ENCODE results near the gene DRG2.

The DRG2 gene

GRCh38 chr17:18132711-18133110 lies 45.0 kb downstream of the DRG2 start:
- Histone ChIP-seq H3K4me3 (ENCODE audit: low read depth, low read length) (no peak overlapping the region), H3K27ac (ENCODE audit: low read depth, low read length) (no peak overlapping the region), H3K36me3 (ENCODE audit: control insufficient read depth, insufficient read depth, low read length) (no peaks in the 10 kb centered on the region), H3K27me3 (ENCODE audit: control insufficient read depth, insufficient read depth, low read length) (0 out of 2 replicates have a peak, but pooled peaks cover 8% of the 10 kb centered on the region), H3K9ac (ENCODE audit: low read length) (no peak overlapping the region), H3K4me1 (ENCODE audit: control insufficient read depth, insufficient read depth, low read length) (no peaks in the 10 kb centered on the region), H3K9me3 (ENCODE audit: control insufficient read depth, insufficient read depth, low read depth, low read length) (no peaks in the 10 kb centered on the region)

- no peaks in the 10 kb centered on the region for H3K27me3 ChIP-seq (ENCODE audit: control insufficient read depth, insufficient read depth, low read length)
- no peak overlapping the region for H3K9ac ChIP-seq (ENCODE audit: low read length)
- H3K27ac ChIP-seq (ENCODE audit: low read depth, low read length): no peak overlapping the region
- no peaks in the 10 kb centered on the region for H3K4me1 ChIP-seq (ENCODE audit: control insufficient read depth, insufficient read depth, low read length)
- H3K36me3 ChIP-seq (ENCODE audit: control insufficient read depth, insufficient read depth, low read length): no peaks in the 10 kb centered on the region
- no peak overlapping the region for H3K4me3 ChIP-seq (ENCODE audit: low read depth, low read length)
- H3K9me3 ChIP-seq (ENCODE audit: control insufficient read depth, insufficient read depth, low read depth, low read length): no peaks in the 10 kb centered on the region
These were observed 48.6 kb downstream of the DRG2 start for GRCh38 chr17:18136357-18136756.

GRCh38 chr17:18138065-18138749 lies 50.5 kb downstream of the DRG2 start:
- H3K9me3 ChIP-seq (ENCODE audit: control insufficient read depth, insufficient read depth, low read depth, low read length): no peaks in the 10 kb centered on the region
- H3K9ac ChIP-seq (ENCODE audit: low read length): no peak overlapping the region
- no peaks in the 10 kb centered on the region for H3K36me3 ChIP-seq (ENCODE audit: control insufficient read depth, insufficient read depth, low read length)
- no peak overlapping the region for H3K27ac ChIP-seq (ENCODE audit: low read depth, low read length)
- H3K27me3 ChIP-seq (ENCODE audit: control insufficient read depth, insufficient read depth, low read length): no peaks in the 10 kb centered on the region
- no peak overlapping the region for H3K4me3 ChIP-seq (ENCODE audit: low read depth, low read length)
- H3K4me1 ChIP-seq (ENCODE audit: control insufficient read depth, insufficient read depth, low read length): peaks cover 5% of the 10 kb centered on the region

- H3K4me3 ChIP-seq (ENCODE audit: low read depth, low read length): no peak overlapping the region
- no peaks in the 10 kb centered on the region for H3K9me3 ChIP-seq (ENCODE audit: control insufficient read depth, insufficient read depth, low read depth, low read length)
- H3K9ac ChIP-seq (ENCODE audit: low read length): no peak overlapping the region
These were observed 51.3 kb downstream of the DRG2 start for GRCh38 chr17:18139092-18139491.

GRCh38 chr17:18139498-18139897 lies 51.8 kb downstream of the DRG2 start:
- Histone ChIP-seq H3K27ac (ENCODE audit: low read depth, low read length) (no peak overlapping the region), H3K4me3 (ENCODE audit: low read depth, low read length) (no peak overlapping the region), H3K4me1 (ENCODE audit: control insufficient read depth, insufficient read depth, low read length) (peaks cover 12% of the 10 kb centered on the region), H3K9ac (ENCODE audit: low read length) (no peak overlapping the region), H3K9me3 (ENCODE audit: control insufficient read depth, insufficient read depth, low read depth, low read length) (no peaks in the 10 kb centered on the region), H3K36me3 (ENCODE audit: control insufficient read depth, insufficient read depth, low read length) (no peaks in the 10 kb centered on the region), H3K27me3 (ENCODE audit: control insufficient read depth, insufficient read depth, low read length) (no peaks in the 10 kb centered on the region)

More at GRCh38 chr17:18139092-18139491, 51.3 kb downstream of the DRG2 start:
- Histone ChIP-seq H3K27ac (ENCODE audit: low read depth, low read length) (no peak overlapping the region), H3K27me3 (ENCODE audit: control insufficient read depth, insufficient read depth, low read length) (no peaks in the 10 kb centered on the region), H3K4me1 (ENCODE audit: control insufficient read depth, insufficient read depth, low read length) (peaks cover 12% of the 10 kb centered on the region), H3K36me3 (ENCODE audit: control insufficient read depth, insufficient read depth, low read length) (no peaks in the 10 kb centered on the region)

GRCh38 chr17:18139949-18140348 lies 52.2 kb downstream of the DRG2 start:
- Histone ChIP-seq H3K9me3 (ENCODE audit: control insufficient read depth, insufficient read depth, low read depth, low read length) (no peaks in the 10 kb centered on the region), H3K36me3 (ENCODE audit: control insufficient read depth, insufficient read depth, low read length) (no peaks in the 10 kb centered on the region), H3K9ac (ENCODE audit: low read length) (no peak overlapping the region), H3K27me3 (ENCODE audit: control insufficient read depth, insufficient read depth, low read length) (no peaks in the 10 kb centered on the region), H3K27ac (ENCODE audit: low read depth, low read length) (no peak overlapping the region), H3K4me3 (ENCODE audit: low read depth, low read length) (no peak overlapping the region), H3K4me1 (ENCODE audit: control insufficient read depth, insufficient read depth, low read length) (peaks cover 12% of the 10 kb centered on the region)

- H3K27me3 ChIP-seq (ENCODE audit: control insufficient read depth, insufficient read depth, low read length): no peaks in the 10 kb centered on the region
- no peak overlapping the region for H3K27ac ChIP-seq (ENCODE audit: low read depth, low read length)
- H3K9me3 ChIP-seq (ENCODE audit: control insufficient read depth, insufficient read depth, low read depth, low read length): no peaks in the 10 kb centered on the region
These were observed 52.9 kb downstream of the DRG2 start for GRCh38 chr17:18140648-18141047.

GRCh38 chr17:18141210-18141803 lies 53.6 kb downstream of the DRG2 start:
- Histone ChIP-seq H3K27ac (ENCODE audit: low read depth, low read length) (no peak overlapping the region), H3K4me1 (ENCODE audit: control insufficient read depth, insufficient read depth, low read length) (peaks cover 12% of the 10 kb centered on the region), H3K4me3 (ENCODE audit: low read depth, low read length) (no peak overlapping the region), H3K9ac (ENCODE audit: low read length) (no peak overlapping the region), H3K9me3 (ENCODE audit: control insufficient read depth, insufficient read depth, low read depth, low read length) (no peaks in the 10 kb centered on the region), H3K36me3 (ENCODE audit: control insufficient read depth, insufficient read depth, low read length) (no peaks in the 10 kb centered on the region), H3K27me3 (ENCODE audit: control insufficient read depth, insufficient read depth, low read length) (no peaks in the 10 kb centered on the region)

More at GRCh38 chr17:18140648-18141047, 52.9 kb downstream of the DRG2 start:
- H3K4me1 ChIP-seq (ENCODE audit: control insufficient read depth, insufficient read depth, low read length): peaks cover 12% of the 10 kb centered on the region
- H3K9ac ChIP-seq (ENCODE audit: low read length): no peak overlapping the region
- H3K4me3 ChIP-seq (ENCODE audit: low read depth, low read length): no peak overlapping the region
- H3K36me3 ChIP-seq (ENCODE audit: control insufficient read depth, insufficient read depth, low read length): no peaks in the 10 kb centered on the region

- Histone ChIP-seq H3K27ac (ENCODE audit: low read depth, low read length) (no peak overlapping the region), H3K4me3 (ENCODE audit: low read depth, low read length) (no peak overlapping the region)
These were observed 54.7 kb downstream of the DRG2 start for GRCh38 chr17:18142417-18142816.

GRCh38 chr17:18143044-18143936 lies 55.5 kb downstream of the DRG2 start:
- no peak overlapping the region for H3K27ac ChIP-seq (ENCODE audit: low read depth, low read length)
- no peaks in the 10 kb centered on the region for H3K36me3 ChIP-seq (ENCODE audit: control insufficient read depth, insufficient read depth, low read length)
- no peaks in the 10 kb centered on the region for H3K9me3 ChIP-seq (ENCODE audit: control insufficient read depth, insufficient read depth, low read depth, low read length)
- no peaks in the 10 kb centered on the region for H3K27me3 ChIP-seq (ENCODE audit: control insufficient read depth, insufficient read depth, low read length)
- no peak overlapping the region for H3K9ac ChIP-seq (ENCODE audit: low read length)
- peaks cover 12% of the 10 kb centered on the region for H3K4me1 ChIP-seq (ENCODE audit: control insufficient read depth, insufficient read depth, low read length)
- no peak overlapping the region for H3K4me3 ChIP-seq (ENCODE audit: low read depth, low read length)

More at GRCh38 chr17:18142417-18142816, 54.7 kb downstream of the DRG2 start:
- no peak overlapping the region for H3K9ac ChIP-seq (ENCODE audit: low read length)
- no peaks in the 10 kb centered on the region for H3K36me3 ChIP-seq (ENCODE audit: control insufficient read depth, insufficient read depth, low read length)
- H3K4me1 ChIP-seq (ENCODE audit: control insufficient read depth, insufficient read depth, low read length): peaks cover 12% of the 10 kb centered on the region
- no peaks in the 10 kb centered on the region for H3K9me3 ChIP-seq (ENCODE audit: control insufficient read depth, insufficient read depth, low read depth, low read length)
- H3K27me3 ChIP-seq (ENCODE audit: control insufficient read depth, insufficient read depth, low read length): no peaks in the 10 kb centered on the region

- H3K27me3 ChIP-seq (ENCODE audit: control insufficient read depth, insufficient read depth, low read length): no peaks in the 10 kb centered on the region
- no peak overlapping the region for H3K4me3 ChIP-seq (ENCODE audit: low read depth, low read length)
- H3K36me3 ChIP-seq (ENCODE audit: control insufficient read depth, insufficient read depth, low read length): no peaks in the 10 kb centered on the region
- no peak overlapping the region for H3K9ac ChIP-seq (ENCODE audit: low read length)
- peaks cover 12% of the 10 kb centered on the region for H3K4me1 ChIP-seq (ENCODE audit: control insufficient read depth, insufficient read depth, low read length)
- no peaks in the 10 kb centered on the region for H3K9me3 ChIP-seq (ENCODE audit: control insufficient read depth, insufficient read depth, low read depth, low read length)
- no peak overlapping the region for H3K27ac ChIP-seq (ENCODE audit: low read depth, low read length)
These were observed 56.5 kb downstream of the DRG2 start for GRCh38 chr17:18144261-18144660.
